SH-SY5Y (cell line): ENCODE results near the gene SMYD3.

ENCODE experiments used
- GATA2 ChIP-seq: IDR thresholded peaks from 2 replicates; pipeline ENCODE4 v1.6.1; 2011; ENCODE audit warnings: mild to moderate bottlenecking, low read depth, low read length
- GATA3 ChIP-seq: IDR thresholded peaks from 2 replicates; pipeline ENCODE4 v1.6.1; 2011; ENCODE audit warnings: low read depth, mild to moderate bottlenecking, low read length, moderate library complexity

DNA sequence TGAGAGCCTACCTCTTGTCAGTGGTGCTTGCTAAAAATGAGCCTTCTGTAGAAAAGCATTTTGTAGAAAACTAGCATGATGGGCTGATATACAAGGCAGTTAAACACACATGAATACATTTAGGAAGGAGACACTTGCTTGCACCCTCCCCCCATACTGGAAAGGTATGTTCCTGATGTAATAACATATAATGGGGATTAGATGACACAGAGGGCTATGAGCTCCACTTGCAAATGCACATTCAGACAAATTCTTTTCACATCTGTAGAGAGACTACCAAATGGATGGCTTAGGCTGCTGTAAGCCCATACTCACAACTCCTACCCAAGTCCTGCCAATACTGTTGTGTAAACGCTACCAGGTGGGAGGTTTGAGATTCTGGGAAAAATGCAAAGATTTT, 634.0 kb downstream of the SMYD3 start:
- TF ChIP-seq GATA2 (no peak), GATA3 (no peak)
